ENCODE results near the gene RPP30. TPM values are rescaled to one million over a fixed set of nuclear protein-coding genes. Genes with fewer than 3 reads are reported as not detected.
A peak's percentile ranks its signal among the peaks of the same experiment; 100 is the strongest.
"Not testable (repeated sequence)": the region's sequence is repeated elsewhere in the genome, so short reads cannot be mapped to it uniquely, and the experiment has no call there.

The RPP30 gene
- total RNA-seq, 1 experiment from 2014 or later: 150 TPM

DNA sequence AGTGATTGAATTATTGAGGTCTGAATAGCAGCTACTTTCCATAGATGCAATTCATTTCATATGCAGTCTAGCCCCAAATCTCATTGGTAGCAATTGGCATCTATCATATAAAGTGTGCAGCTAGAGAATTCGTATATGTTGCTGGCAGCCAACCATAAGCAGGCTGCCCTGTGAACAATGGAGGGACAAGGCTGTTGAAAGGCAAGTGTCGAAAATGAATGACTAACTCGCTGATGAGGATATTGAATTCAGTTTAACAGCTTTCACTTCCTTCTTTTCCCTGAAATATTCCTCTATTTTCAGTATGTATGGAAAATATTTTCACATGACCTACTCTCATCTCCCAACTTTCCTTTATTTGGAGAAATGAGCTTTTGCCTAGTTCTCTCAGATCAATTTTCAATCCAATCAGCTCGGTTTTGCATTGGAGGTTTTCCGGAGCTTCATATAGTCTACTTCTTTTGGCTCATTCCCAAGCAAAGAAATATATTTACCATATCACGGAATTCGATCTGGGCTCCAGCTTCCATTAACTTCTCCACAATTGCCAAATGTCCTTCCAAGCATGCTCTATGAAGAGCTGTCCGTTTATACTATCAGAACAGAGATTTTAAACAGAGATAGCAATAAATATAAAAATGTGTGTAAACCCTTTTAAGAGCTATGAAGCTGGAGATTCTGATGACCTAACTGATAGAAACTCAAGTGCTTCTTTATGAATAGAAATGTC, 45.6 kb downstream of the RPP30 start:
- peak; percentile 49 for DNase-seq (ENCODE audit: low spot score)

DNA sequence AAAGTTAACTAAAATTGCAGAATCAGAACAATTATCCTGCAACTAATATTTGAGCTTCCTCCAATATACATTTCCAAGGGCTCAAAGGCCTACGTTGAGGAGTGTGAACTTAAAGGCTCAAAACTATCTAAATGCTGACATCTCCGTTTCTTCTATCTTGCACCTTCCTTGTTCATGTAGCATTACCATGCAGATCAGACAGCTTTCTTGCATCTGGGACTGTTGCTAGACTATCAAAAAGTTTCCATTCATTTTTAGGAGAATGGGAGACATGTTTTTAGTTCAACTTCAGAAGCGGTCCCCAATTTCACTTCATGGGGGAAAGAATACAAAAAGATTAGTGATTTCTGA, 46.2 kb downstream of the RPP30 start:
- peak; percentile 29 for DNase-seq (ENCODE audit: low spot score)

DNA sequence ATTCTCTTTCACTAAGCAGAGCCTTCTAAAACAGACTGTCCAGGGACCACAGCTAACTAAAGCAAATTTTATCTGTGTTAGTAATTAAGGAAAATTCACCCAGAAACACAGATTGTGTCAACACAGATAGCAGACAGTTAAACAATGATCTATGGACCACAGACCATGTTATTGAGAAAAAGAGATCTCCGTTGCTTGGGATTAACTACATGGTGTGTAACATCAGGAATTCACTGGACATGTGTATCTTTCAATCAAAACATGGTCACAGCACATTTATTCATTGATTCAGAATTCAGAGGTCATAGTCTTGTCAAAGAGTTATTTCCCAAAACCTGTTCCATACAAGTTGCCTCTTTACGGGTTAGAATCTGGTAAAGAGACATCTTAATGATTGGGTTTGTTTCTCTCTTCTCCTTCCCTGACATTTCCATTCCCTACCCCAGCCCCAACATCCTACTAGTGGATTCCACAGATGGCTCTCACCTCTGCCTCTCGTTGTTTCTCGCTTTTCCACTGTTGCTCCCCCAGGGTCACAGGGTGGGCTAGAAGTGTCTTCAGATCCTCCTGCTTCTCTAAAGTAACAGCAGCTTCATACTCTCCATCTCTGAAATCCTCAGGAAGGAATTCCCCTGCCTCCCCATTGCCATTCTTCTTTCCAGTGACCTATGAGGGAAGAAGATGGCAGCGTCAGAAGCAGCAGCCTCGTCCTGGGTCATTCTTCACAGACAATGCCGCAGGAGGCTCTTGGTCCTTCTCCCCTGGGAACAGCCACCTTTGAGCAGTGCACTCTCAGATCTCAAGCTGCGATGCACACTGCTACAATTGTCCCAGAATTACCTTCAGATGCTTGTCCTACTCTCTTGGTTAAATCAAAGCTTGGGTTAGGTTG, 48.2 kb downstream of the RPP30 start:
- peak; percentile 54 for DNase-seq (ENCODE audit: low spot score)

DNA sequence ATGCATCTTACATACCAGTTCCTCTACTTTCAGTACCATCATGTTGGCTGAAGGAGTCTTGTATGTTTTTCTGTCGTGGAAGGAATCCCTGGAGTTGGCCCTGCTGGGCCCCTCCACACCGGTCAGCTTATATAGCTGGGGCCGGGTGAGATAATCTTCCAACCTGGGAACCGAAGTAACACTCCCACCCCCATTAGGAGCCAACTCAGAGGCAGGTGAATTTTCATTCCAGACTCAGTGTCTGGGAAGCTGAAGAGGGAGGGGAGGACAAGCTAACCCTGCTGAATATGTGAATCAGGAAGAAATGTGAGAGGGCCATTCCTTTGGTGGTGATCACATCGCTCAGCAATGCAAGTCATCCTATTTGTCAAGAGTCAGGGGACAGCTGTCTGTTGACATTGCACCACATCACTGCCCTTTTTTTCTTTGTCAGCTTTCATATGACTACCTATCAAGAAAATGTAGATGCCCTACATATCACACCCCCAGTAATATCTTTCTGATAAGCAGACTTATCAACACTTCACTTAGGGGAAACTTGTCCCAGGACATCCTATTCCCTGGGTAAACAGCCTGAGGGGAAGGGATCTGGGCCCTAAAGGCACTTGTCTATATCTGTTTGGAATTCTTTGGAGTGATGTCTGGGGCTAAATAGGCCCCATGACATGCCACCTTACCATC, 49.4 kb downstream of the RPP30 start, which contains the start of gene ANKRD1:
TSS of gene ANKRD1 (minus strand) at position 102 of the 681 bp plus-strand sequence. CDS start at position 42, 60 bp downstream.
- peak; percentile 100 for DNase-seq (ENCODE audit: low spot score)

DNA sequence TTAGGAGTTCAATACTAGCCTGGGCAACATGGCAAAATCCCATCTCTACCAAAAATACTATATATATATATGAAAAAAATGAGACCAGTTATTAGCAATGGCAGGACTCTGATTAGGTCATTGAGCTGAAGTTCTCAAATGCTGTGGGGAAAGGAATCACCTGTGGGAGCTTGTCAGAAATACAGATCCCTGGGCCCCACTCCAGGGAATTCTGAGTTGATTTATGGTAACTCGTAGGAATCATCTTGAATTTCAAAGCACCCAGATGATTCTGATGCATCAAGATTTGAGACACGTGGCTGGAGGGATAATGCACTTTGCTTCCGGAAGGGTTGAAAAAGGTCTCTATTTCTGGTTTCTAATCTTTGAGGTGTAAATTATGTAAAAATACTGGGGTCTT, 50.1 kb downstream of the RPP30 start:
- DNase-seq (ENCODE audit: low spot score): peak; percentile 52

DNA sequence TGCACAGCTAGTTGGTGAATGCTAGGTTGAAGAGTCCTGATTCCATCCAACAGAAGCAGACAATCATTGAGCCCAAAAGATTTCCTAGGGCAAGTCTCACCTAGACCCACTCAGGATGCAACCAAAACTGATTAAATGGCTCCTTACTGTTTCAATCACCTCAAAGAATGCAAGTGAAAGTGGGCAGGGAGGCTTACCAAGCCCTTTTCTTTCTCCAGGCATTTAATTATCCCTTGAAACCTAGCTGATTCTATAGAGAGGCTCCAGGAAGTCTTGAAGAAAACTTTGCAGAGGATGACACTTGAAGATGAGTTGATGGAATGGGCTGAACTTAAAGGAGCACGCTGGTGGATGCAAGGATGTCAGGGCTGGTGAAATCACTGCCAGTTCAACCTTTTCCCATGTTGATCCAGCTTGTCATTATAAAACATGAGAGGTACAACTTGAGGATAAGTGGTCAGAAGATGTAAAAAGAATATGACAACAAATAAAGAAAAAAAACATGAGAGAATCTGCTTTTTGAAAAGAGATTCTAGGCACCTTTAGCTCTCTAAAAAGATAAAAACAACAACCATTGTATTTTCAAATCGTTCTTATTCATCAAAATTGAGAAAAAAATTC, 51.4 kb downstream of the RPP30 start:
- DNase-seq (ENCODE audit: low spot score): no peak

DNA sequence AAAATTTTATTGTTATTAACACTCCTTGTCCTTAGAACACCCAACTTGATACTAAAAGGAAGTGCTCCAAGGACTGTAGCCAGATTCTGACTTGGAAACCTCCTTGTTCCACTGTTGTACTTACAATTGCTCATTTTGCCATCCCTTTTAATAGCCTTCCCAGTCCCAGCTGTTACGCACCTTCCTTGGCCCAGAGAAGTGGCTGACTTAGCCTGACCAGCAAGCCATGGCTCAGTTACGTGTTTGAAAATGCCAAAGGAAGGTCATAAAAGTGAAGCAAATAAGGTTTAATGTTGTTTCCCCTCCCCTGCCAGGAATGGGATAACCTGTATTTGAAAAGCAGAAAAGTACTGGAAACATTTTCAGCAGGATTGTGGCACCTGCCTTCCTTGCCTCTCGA, 52.8 kb downstream of the RPP30 start:
- no peak for DNase-seq (ENCODE audit: low spot score)

DNA sequence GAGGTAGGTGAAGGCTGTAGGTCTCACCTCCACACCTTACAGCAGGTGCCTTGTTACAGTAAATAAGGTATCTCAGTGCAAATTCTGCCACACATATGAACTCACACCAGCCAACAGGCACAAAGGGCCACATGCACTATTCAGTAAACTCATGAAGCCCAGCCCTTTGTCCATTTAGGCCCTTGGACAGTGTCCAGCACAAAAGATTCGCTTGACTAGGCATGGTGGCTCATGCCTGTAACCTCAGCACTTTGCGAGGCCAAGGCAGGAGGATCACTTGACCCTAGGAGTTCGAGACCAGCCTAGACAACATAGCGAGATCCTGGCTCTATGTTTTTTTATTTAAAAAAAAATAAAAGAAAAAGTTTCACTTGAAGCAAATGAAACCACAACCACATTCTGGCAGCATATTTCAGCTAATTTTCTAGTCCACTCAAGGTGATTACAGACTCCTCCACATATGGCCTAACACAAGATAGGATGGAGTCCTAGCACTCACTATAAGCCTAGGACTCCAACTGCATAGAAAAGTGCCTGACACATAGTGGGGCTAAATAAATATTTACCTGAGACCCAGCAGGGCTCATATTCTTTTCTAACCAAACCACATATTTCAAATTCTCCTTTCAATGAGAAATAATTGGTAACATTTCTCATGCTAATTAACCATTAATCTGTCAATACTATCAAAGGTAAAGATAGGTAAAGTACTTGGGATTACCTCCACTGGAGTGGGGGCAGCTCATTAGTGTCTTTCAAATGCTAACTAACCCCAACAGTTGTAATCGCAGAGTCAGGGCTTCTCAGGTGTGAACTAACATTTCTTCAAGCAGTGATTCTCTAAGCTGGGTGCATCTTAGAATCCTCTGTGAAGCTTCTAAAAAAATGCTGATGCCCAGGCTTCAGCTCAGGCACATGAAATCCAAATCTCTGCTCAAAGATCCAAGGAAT, 53.6 kb downstream of the RPP30 start:
- DNase-seq (ENCODE audit: low spot score): no peak

DNA sequence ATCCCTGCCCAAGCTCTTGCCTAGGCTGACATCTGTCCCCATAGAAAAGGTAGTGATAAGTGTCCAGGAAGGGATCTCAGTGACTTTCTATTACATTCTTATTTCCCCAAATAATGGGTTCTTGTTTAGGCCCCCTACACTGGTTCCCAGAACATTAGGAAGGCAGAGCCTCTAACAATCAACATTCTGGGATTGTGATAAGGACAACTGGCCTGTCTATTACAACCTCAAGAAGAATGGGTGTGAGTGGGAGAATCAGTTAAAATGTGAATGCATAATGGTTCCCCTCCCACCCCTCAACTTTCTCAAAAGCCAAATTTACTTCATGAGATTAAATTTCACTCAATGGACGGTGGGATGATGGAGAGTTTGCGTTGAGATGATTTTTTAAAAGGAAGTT, 55.5 kb downstream of the RPP30 start:
- no peak for DNase-seq (ENCODE audit: low spot score)

DNA sequence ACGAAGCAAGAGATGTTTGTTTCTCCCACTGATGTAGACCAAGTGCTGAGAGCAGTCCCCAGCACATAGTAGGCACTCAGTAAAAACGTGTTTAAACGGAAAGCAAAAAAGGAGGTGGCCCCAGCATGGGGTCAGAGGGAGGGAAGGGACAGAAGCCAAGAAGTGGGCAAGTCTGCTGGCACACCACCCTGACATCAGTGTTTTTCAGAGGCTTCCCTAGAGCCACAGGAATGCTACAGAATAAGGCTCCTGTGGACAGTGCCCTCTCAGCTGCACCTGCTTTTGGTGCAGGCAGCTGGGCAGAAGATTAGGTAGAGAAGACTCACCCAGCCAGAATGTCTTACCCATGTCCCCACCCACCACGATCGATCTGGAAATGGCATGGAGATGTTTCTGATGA, 57.4 kb downstream of the RPP30 start:
- no peak for DNase-seq (ENCODE audit: low spot score)

DNA sequence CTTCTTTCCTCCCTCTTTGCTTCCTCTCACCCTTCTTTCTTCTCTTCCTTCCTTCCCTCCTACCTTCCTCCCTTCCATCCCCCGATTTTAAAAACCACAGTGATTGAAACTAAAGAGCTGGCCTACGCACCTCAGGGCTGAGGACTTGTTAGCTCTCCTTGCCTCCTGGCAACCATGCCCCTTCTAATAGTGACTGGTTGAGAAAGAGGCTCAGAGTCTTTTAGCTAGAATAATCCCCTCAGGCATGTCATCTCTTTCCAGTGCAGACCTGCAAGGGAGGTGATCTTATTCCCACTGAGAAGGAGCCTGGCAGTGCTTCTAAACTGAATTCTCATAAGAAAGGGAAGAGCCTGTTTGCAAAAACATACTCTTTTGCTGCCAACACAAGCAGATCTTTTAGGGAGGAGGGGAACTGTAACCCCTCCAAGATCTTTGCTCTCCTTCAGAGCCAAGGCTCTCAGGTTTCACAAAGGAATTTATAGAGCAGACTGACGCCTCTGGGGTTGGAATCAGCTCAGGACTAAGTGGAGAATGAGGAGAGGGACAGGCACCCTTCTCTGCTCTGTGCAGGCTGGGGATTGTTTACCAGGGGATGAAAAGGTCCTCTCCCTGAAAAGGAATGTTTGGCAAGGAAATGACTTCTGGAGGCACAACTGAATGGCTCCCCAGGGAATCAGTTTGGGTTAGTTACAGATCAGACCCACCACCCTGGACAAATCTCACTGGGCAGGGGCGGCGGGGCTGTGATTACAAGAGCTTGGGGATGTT, 58.5 kb downstream of the RPP30 start:
- DNase-seq (ENCODE audit: low spot score): peak; percentile 92

DNA sequence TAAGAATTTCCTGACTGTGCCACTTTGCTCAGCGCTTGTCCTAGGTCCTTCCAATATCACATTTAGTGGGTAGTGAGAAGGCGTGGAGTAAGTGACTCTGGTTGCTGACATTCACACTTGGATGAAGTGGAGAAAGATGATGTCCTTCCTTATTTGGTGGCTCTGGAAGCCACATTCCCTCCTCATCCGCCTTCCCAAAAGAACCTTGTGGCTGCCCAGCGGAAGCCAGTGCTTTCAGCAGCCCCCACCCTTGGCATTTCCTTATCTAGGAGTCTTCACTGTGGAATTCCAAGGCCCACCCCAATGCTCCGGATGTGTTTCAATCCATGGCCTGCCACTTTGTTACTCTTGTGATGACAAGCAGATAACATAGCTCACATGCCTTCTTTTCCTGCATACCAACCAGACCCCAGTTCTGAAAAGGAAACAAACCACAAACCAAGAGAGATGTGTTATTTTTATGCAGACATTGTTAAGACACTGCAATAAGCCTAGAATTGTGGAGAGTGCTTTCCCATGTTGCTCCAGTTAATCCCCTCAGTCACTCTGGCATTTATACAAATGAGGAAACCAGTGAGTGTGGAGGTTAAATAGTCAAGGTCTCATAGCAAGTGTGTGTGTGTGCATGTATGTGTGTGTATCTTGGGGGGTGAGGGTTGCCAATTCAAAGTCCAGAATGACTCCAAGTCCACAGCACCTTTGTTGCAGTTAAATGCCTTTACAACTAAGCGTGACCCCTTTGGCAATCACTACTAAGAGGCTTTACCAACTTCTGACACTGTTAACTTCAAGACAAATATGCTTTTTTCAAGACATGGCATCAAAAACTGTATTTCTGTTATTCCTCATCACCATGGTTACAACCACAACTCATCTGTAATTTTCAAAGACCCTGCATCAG, 59.4 kb downstream of the RPP30 start:
- peak; percentile 99 for DNase-seq (ENCODE audit: low spot score)

DNA sequence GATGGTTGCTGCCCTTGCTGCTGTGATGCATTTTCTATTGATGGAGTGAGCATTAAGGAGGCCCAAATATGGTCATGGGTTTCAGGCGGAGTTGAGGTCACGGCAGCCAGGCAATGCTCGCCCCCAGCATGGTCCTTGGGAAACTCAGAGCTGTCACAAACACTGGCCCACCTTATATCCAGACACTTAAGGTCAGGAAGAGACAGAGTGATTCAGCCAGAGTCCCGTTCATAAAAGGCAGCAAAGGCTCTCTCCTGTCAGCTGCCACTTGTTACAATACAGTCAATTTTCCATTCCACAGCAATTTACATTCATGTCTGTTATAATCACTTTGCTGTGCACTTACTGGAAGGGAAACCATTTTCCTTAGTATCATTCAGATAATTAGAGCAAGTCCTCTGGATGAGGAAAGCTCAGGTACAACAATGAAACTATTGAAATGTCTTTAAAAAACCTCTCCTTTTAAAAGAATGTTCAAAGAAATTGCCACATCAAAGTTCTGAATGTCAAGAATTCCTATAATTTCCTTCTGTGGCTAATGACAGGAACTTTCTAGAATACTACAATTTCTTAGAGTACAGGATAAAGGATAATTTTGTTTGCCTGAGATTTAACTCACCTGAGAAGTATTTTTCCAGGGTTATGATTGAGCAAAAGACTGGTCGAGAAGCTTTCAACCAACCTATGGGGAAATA, 64.0 kb downstream of the RPP30 start:
- DNase-seq (ENCODE audit: low spot score): peak; percentile 31

DNA sequence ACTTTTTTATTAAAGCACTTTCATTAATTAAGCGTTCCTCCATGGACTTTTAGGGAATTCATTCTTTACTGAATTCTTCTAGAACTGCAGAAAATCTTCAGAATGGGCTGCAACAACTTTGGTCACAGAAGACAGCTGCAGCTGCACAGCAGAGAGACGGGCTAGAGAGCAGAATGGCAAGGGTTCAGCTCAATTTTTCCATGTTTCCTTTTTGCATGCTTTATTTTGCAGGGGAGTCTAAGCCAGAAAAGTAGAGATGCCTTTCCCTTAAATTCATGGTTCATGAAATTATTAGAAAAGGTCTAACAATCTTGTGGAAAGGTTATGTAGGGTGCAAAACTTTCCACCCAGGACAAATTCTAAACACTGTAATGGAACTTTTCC, 64.5 kb downstream of the RPP30 start:
- DNase-seq (ENCODE audit: low spot score): no peak

DNA sequence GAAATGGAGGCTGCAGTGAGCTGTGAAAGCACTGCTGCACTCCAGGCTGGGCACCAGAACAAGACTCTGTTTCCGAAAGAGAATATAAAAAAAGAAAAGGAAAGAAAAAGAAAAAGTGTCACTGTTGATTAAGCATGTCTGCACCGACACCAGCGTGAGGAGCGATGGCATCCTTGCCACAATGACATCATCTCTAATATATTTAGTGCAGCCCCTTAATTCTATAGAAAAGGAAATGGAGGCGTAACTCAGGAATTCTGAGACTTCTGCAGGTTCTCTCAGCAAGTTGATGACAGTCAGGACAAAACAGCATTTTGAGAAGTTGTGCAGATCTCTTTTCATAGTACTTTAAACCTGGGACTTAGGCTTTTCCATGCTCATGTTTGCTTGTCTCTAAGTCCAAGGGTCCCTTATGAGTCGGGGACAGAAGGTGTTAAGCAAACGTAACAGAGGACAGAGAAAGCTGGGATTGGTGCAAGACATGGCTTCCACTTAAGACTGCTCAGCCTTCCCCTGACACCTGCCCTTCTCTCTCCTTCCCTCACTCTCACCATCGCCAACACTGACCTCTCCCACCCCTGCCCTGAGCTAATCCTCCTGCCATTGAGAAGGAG, 66.0 kb downstream of the RPP30 start:
- DNase-seq (ENCODE audit: low spot score): peak; percentile 40

DNA sequence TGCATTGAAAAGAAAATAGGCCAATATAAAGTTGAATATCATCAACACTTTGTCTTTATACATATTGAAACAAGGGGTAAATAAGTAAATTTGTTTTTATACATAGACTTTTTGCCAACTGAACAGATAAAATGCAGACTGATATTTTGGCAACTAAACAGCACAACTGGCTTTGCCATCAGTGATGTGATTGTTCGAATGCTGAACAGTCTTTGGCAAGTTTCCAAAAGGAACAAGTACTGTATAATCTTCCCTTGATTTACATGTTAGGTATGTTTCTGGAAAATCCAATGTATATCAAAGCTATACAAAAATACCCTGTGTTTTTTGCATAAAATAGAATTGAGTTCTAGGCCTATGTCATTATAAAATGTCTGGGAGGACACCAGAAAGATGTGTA, 67.3 kb downstream of the RPP30 start:
- no peak for DNase-seq (ENCODE audit: low spot score)

DNA sequence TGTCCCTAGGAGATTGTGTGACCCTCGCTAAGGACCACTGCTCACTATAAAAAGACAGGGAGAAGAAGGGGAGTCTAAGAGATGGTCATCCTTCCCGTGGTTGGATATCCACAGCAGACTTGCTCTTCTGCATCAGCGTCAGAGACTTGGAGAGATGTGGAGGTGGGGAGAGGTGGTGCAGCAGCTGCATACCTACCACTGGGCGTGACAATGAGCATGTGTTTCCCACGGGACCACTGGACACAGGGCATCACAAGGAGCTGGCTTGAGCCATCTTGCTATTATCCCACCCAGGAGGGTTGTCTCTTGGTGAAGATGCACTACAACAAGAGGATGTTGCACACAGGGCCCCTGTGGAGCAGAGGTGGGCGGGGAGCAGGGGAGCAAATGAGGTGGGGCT, 67.9 kb downstream of the RPP30 start:
- no peak for DNase-seq (ENCODE audit: low spot score)

DNA sequence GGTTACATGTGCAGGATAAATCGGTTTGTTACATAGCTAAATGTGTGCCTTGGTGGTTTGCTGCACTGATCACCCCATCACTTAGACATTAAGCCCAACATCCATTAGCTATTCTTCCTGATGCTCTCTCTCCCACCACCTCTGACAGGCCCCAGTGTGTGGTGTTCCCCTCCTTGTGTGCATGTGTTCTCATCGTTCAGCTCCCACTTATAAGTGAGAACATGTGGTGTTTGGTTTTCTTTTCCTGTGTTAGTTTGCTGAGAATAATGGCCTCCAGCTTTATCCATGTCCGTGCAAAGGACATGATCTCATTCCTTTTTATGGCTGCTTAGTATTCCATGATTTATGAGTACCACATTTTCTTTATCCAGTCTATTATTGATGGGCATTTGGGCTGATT, 71.2 kb downstream of the RPP30 start:
- not testable (repeated sequence) for DNase-seq (ENCODE audit: low spot score)
